Neural progenitor cell (in vitro differentiated cells): Measurements from ENCODE around the gene ANKRD13C.

ENCODE experiments used
- CTCF ChIP-seq: fragments of 200-600 bp; sonication (generic); IDR thresholded peaks from 2 replicates; pipeline ENCODE4 v1.5.1; 2017; ENCODE audit warnings: antibody characterized with exemption, mild to moderate bottlenecking
- EZH2 ChIP-seq: fragments of 200-600 bp; sonication (generic); IDR thresholded peaks from 2 replicates; pipeline ENCODE4 v1.6.1; 2017; ENCODE audit warnings: antibody characterized with exemption, mild to moderate bottlenecking, moderate library complexity

- no peak for TF ChIP-seq CTCF
- TF ChIP-seq EZH2 = no peak
Observed at GRCh38 chr1:70400335-70400734, 45.8 kb upstream of the ANKRD13C start.
